Measurements from ENCODE around the gene TRPV5. TPM values are rescaled to one million over a fixed set of nuclear protein-coding genes. Genes with fewer than 3 reads are reported as not detected.

The TRPV5 gene
- total RNA-seq, 6 experiments from 2014 or later: not detected

DNA sequence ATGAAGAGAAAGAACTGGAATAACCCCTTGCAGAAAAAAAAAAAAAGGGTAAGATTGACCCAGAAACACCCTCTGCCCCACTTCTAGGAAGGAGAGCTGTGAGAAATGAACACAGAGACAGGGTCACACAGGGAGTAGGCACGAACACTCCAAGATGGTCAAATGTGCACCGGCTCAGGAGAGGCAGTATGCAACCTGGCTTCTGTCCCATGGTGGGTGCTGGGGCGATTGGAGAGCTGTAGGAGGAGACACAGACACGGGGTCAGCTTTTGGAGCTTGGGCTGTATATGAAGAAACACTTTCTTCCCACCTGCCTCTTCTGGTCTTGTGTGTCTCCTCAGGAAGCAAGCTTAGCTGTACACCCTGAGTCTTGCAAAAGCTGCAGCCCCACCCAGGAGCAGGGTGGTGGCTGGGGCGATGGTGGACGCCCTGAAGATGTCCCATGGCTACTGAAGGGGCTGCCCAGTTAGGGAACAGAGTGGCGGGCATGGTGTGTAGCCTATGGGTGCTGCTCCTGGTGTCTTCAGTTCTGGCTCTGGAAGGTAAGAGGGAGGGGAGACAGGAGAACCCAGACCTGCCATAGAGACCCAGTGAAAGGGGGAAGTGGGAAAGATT, 70.7 kb downstream of the TRPV5 start:
- no peaks in the 10 kb centered on the region for H3K27me3 ChIP-seq
- H3K4me3 ChIP-seq: no peak overlapping the region
- 73% methylated on average over 5 of the region's 7 CpGs for WGBS (ENCODE audit: insufficient coverage, low coverage, low lambda C conversion rate, missing lambda C conversion rate)
- ATAC-seq (no peak), DNase-seq (no peak)
- no peak for TF ChIP-seq POLR2A (IDR thresholded peaks at IDR 0.05)
- TF ChIP-seq, protein P1, sequence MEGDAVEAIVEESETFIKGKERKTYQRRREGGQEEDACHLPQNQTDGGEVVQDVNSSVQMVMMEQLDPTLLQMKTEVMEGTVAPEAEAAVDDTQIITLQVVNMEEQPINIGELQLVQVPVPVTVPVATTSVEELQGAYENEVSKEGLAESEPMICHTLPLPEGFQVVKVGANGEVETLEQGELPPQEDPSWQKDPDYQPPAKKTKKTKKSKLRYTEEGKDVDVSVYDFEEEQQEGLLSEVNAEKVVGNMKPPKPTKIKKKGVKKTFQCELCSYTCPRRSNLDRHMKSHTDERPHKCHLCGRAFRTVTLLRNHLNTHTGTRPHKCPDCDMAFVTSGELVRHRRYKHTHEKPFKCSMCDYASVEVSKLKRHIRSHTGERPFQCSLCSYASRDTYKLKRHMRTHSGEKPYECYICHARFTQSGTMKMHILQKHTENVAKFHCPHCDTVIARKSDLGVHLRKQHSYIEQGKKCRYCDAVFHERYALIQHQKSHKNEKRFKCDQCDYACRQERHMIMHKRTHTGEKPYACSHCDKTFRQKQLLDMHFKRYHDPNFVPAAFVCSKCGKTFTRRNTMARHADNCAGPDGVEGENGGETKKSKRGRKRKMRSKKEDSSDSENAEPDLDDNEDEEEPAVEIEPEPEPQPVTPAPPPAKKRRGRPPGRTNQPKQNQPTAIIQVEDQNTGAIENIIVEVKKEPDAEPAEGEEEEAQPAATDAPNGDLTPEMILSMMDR (IDR thresholded peaks at IDR 0.05): no peak
- H3K36me3 ChIP-seq: no peaks in the 10 kb centered on the region
- H3K4me1 ChIP-seq: no peaks in the 10 kb centered on the region
- no peak overlapping the region for H3K27ac ChIP-seq
- H3K9me3 ChIP-seq: no peaks in the 10 kb centered on the region
- intact Hi-C loops (cut with DNase I): no loop called here

DNA sequence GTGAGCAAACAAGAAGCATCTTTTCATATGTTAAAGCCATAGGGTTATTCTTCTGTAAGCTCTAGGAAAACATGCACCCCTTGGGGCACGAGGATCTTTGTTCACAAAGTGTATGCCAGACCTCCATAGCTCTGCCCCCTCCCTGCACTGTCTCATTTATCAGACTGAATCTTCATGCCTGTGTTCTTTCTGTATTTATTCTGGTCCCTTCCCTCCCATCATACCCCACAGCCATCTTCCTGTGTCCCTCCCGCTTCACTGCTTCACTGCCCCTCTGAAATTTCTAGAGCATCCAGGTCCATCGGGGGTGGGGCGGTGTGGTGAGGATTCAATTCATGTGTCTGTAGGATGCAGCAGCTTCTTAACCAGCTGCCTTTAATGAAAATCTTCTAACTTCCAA, 71.2 kb downstream of the TRPV5 start:
- Histone ChIP-seq H3K4me1 (no peaks in the 10 kb centered on the region), H3K27me3 (no peaks in the 10 kb centered on the region), H3K4me3 (no peak overlapping the region), H3K36me3 (no peaks in the 10 kb centered on the region), H3K27ac (no peak overlapping the region), H3K9me3 (no peaks in the 10 kb centered on the region)
- WGBS (ENCODE audit: insufficient coverage, low coverage, low lambda C conversion rate, missing lambda C conversion rate): 83% methylated on average over 2 of the region's 4 CpGs
- TF ChIP-seq POLR2A (IDR thresholded peaks at IDR 0.05): no peak
- TF ChIP-seq, protein P1 (IDR thresholded peaks at IDR 0.05): no peak
- intact Hi-C loops (cut with DNase I): no loop called here
- ATAC-seq (no peak), DNase-seq (no peak)

- Histone ChIP-seq H3K4me1 (peaks cover 0 to 1% (median 0%) of the 10 kb centered on the region in 4 donors), H3K36me3 (no peaks in the 10 kb centered on the region), H3K27me3 (no peaks in the 10 kb centered on the region), H3K27ac (no peak overlapping the region), H3K9me3 (no peaks in the 10 kb centered on the region), H3K4me3 (no peak overlapping the region)
- no peak for DNase-seq
- no peak for ATAC-seq
- TF ChIP-seq POLR2A (IDR thresholded peaks at IDR 0.05): no peak
- TF ChIP-seq, protein P1 (IDR thresholded peaks at IDR 0.05): no peak
- intact Hi-C loops (cut with DNase I): no loop called here
- 61% methylated on average over 3 of the region's 3 CpGs for WGBS (ENCODE audit: insufficient coverage, low coverage, low lambda C conversion rate, missing lambda C conversion rate)
Measured at GRCh38 chr7:142860968-142861367, 72.6 kb downstream of the TRPV5 start.

- H3K36me3 ChIP-seq: no peaks in the 10 kb centered on the region
- H3K9me3 ChIP-seq: no peaks in the 10 kb centered on the region
- no peak for DNase-seq
- H3K27me3 ChIP-seq: no peaks in the 10 kb centered on the region
- no peak overlapping the region for H3K4me3 ChIP-seq
- intact Hi-C loops (cut with DNase I): no loop called here
- WGBS (ENCODE audit: insufficient coverage, low coverage, low lambda C conversion rate, missing lambda C conversion rate): 56% methylated on average over 5 of the region's 5 CpGs
- peaks cover 0 to 9% (median 3%) of the 10 kb centered on the region in 4 donors for H3K4me1 ChIP-seq
- ATAC-seq: no peak
- TF ChIP-seq POLR2A (IDR thresholded peaks at IDR 0.05): no peak
- TF ChIP-seq, protein P1 (IDR thresholded peaks at IDR 0.05): no peak
- H3K27ac ChIP-seq: no peak overlapping the region
Measured at GRCh38 chr7:142859829-142860228, 73.7 kb downstream of the TRPV5 start.

DNA sequence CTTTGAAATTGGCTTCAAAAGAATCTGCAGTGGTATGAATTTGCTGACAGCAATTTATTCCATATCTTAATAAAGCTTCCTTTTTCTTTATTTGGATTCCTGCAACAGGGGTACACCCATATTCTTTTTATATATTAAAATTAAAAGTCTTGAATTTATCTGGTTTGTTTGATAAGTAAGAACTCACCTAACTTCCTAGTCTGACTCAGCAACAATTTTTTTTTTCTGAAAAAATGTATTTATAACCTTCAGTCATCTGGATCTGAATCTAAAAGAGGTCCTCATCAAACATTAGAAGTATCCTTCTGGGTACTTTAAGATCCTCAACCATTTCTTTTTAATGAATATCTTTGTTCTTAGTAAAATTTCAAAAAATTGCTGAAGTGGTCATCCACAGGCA, 74.1 kb downstream of the TRPV5 start:
- H3K9me3 ChIP-seq: no peaks in the 10 kb centered on the region
- TF ChIP-seq POLR2A (IDR thresholded peaks at IDR 0.05): no peak
- TF ChIP-seq, protein P1 (IDR thresholded peaks at IDR 0.05): no peak
- no peak overlapping the region for H3K4me3 ChIP-seq
- H3K4me1 ChIP-seq: peaks cover 0 to 9% (median 3%) of the 10 kb centered on the region in 4 donors
- no peaks in the 10 kb centered on the region for H3K27me3 ChIP-seq
- DNase-seq: no peak
- ATAC-seq: no peak
- intact Hi-C loops (cut with DNase I): no loop called here
- no peaks in the 10 kb centered on the region for H3K36me3 ChIP-seq
- H3K27ac ChIP-seq: no peak overlapping the region
